Colonic mucosa (tissue), 4 donors: ENCODE measurements around the gene CREB5. TPM values are rescaled to one million over a fixed set of nuclear protein-coding genes. Genes with fewer than 3 reads are reported as not detected.

Experiments
- DNase-seq: peaks from one replicate; pipeline ENCODE4 v3.0.0-alpha.2; 2020
- H3K27ac ChIP-seq: fragments of 200-600 bp; one replicate; pipeline ENCODE4 v1.8.0; 2021
- H3K27me3 ChIP-seq: fragments of 200-600 bp; one replicate; pipeline ENCODE4 v1.8.0; 2021
- H3K36me3 ChIP-seq: fragments of 200-600 bp; one replicate; pipeline ENCODE4 v1.8.0; 2021
- H3K4me1 ChIP-seq: fragments of 200-600 bp; one replicate; pipeline ENCODE4 v1.8.0; 2021; ENCODE audit warnings: mild to moderate bottlenecking
- H3K4me3 ChIP-seq: fragments of 200-600 bp; one replicate; pipeline ENCODE4 v1.8.0; 2021
- H3K9ac ChIP-seq, 2 donors: one replicate each; pipeline ENCODE4 v1.7.0; 2013; ENCODE audit warnings: control low read depth in 2 of 2, low read depth in 2 of 2, low read length in 2 of 2
- H3K9me3 ChIP-seq: fragments of 200-600 bp; one replicate; pipeline ENCODE4 v1.8.0; 2021
- intact Hi-C: fragments of 100-400 bp; cut with DNase I; formaldehyde crosslinking; loops from one replicate; pipeline ENCODE4 v1.14.1; 2022
- total RNA-seq, 2 donors: library from RNA; stranded (reverse); fragmentation: NEBNext Ultra II Directional in 1 of 2; extraction: Animal tissue kit (Norgen Biotek cat#: 25700) in 1 of 2; gene quantifications; one replicate each; pipeline ENCODE4 v1.2.1, GENCODE V29; 2021
- TF ChIP-seq, protein P1 (sequence below): fragments of 200-600 bp; IDR thresholded peaks from one replicate; pipeline ENCODE4 v1.8.0; 2022; ENCODE audit warnings: antibody characterized with exemption, mild to moderate bottlenecking
- donor health status: healthy.
- donor health status: DM: no; HTN: no; CAD: no.
- donor health status: DM: no; HTN: no; CAD: no.

The CREB5 gene
- total RNA-seq, 2 donors from 2014 or later = 0.54 to 3.6 TPM

DNA sequence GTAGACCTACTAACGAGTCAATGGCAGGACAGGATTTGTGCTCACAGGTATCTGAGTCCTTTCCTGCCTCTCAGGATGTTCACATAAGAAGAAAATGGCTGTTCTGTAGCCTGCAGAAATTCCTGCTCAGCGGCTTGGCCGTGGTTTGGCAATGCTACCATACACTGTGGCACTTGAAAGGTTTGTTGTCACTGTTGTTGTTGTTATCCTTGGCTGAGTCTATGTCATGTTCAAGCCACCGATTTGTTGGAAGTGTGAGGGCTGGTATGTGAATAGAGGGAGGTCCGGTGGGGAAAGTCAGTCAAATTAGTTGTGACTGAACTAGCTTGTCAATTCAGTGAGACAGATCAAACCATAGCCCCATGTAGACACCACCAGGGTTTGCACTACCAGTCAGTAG is 345.9 kb downstream of the CREB5 start:
- H3K27ac ChIP-seq = no peak overlapping the region
- no peaks in the 10 kb centered on the region for H3K4me1 ChIP-seq
- TF ChIP-seq, protein P1, sequence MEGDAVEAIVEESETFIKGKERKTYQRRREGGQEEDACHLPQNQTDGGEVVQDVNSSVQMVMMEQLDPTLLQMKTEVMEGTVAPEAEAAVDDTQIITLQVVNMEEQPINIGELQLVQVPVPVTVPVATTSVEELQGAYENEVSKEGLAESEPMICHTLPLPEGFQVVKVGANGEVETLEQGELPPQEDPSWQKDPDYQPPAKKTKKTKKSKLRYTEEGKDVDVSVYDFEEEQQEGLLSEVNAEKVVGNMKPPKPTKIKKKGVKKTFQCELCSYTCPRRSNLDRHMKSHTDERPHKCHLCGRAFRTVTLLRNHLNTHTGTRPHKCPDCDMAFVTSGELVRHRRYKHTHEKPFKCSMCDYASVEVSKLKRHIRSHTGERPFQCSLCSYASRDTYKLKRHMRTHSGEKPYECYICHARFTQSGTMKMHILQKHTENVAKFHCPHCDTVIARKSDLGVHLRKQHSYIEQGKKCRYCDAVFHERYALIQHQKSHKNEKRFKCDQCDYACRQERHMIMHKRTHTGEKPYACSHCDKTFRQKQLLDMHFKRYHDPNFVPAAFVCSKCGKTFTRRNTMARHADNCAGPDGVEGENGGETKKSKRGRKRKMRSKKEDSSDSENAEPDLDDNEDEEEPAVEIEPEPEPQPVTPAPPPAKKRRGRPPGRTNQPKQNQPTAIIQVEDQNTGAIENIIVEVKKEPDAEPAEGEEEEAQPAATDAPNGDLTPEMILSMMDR = no peak
- no peak overlapping the region for H3K9ac ChIP-seq
- H3K27me3 ChIP-seq = no peaks in the 10 kb centered on the region
- H3K4me3 ChIP-seq = no peak overlapping the region
- no peaks in the 10 kb centered on the region for H3K9me3 ChIP-seq
- no peaks in the 10 kb centered on the region for H3K36me3 ChIP-seq
- DNase-seq = no peak
- intact Hi-C loops = loop anchor here (10.0 kb wide), 1 partner anchor 97 kb away; no protein-coding TSS in a partner anchor

DNA sequence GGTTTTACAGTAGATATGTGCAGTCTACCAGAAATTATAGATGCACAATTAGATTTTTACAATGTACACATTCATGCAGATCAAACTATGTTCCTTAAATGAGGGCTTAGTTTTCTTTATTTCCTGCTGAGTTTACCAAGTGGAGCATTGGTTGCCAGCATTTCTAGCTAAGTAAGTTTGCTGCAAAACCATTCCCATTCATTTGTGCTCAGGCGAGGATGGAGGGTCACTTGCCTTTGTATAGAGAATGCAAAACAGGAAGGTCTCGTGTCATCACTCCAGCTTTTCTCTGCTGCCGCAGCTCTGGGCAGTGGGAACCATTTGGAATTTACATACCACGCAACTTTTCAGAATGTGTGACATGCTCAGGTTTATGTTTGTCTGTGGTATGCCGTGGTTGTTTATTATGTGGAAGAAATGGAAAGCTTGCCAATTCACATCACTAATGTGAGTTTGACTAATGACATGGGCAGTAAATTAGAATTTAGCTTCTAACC is 347.2 kb downstream of the CREB5 start:
- Histone ChIP-seq H3K27ac (no peak overlapping the region), H3K27me3 (no peaks in the 10 kb centered on the region), H3K4me1 (no peaks in the 10 kb centered on the region), H3K4me3 (no peak overlapping the region), H3K9me3 (no peaks in the 10 kb centered on the region), H3K9ac (no peak overlapping the region), H3K36me3 (no peaks in the 10 kb centered on the region)
- intact Hi-C loops = loop anchor here (10.0 kb wide), 1 partner anchor 95 kb away; no protein-coding TSS in a partner anchor
- TF ChIP-seq, protein P1 = no peak
- DNase-seq = no peak

DNA sequence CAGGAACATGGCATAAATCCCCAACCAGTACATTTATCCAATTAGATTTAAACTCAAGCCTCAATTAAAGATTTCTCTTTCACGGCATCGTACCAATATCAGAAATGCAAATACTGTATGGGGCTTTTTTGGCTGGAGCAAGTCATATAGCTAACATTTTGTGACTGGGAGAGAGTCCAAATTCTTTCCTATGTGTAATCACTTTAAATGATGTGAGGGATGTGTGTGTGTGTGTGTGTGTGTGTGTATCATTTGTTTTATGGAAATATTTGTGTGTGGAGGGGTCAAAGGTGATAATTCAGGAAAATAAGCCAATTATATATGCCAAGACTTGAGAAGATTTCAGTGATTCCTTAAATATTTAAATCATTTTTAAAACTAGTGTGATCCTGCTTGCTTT is 349.2 kb downstream of the CREB5 start:
- Histone ChIP-seq H3K4me1 (no peaks in the 10 kb centered on the region), H3K4me3 (no peak overlapping the region), H3K36me3 (no peaks in the 10 kb centered on the region), H3K9ac (no peak overlapping the region), H3K9me3 (no peaks in the 10 kb centered on the region), H3K27me3 (no peaks in the 10 kb centered on the region), H3K27ac (no peak overlapping the region)
- intact Hi-C loops = no loop called here
- no peak for DNase-seq
- TF ChIP-seq, protein P1 = no peak

DNA sequence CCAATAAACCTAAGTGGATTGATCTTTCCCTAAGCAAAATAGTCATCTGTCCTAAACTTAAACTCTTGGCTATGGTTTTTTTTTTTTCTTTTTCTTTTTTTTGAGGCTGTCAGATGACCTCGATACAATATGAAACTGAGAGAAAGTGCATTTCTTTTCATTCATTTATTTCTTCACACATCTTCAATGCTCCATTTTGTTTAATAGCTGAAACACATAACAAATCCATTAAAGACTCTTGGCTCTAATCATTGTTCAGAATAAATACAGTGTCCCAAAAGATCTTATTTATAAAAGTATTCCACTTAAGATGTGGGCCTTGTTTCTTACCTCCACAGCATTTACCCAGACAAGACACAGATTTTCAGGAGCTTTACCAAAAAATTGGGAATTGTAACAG is 350.3 kb downstream of the CREB5 start:
- intact Hi-C loops = no loop called here
- H3K4me1 ChIP-seq = no peaks in the 10 kb centered on the region
- H3K36me3 ChIP-seq = no peaks in the 10 kb centered on the region
- no peak overlapping the region for H3K27ac ChIP-seq
- TF ChIP-seq, protein P1 = no peak
- no peak overlapping the region for H3K4me3 ChIP-seq
- DNase-seq = no peak
- no peaks in the 10 kb centered on the region for H3K27me3 ChIP-seq
- no peak overlapping the region for H3K9ac ChIP-seq
- H3K9me3 ChIP-seq = no peaks in the 10 kb centered on the region

DNA sequence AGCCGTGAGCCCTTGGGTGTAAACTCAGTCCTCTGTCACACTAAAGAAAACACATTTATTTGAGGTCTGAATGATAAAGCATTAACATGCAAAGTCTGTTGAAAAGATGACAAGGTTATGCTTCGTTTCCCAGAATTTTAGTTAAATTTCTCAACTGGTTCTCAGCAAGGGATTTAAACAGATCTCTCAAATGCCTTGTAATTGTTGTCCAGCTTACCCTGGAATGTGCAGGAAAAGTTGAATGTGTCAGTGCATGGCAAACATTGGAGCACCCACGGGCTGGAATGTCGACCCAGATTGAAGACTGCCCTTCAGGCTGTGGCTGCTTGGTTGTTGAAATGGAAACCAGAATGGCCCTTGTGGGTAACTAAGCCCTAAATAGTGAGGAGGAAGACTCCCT is 354.0 kb downstream of the CREB5 start:
- no peak overlapping the region for H3K4me3 ChIP-seq
- TF ChIP-seq, protein P1 = no peak
- H3K9me3 ChIP-seq = no peaks in the 10 kb centered on the region
- no peak overlapping the region for H3K27ac ChIP-seq
- no peak overlapping the region for H3K9ac ChIP-seq
- no peaks in the 10 kb centered on the region for H3K4me1 ChIP-seq
- intact Hi-C loops = no loop called here
- no peak for DNase-seq
- H3K27me3 ChIP-seq = no peaks in the 10 kb centered on the region
- H3K36me3 ChIP-seq = no peaks in the 10 kb centered on the region
